ENCODE measurements around the gene NEK2. TPM values are rescaled to one million over a fixed set of nuclear protein-coding genes. Genes with fewer than 3 reads are reported as not detected.
"Not testable (repeated sequence)": the region's sequence is repeated elsewhere in the genome, so short reads cannot be mapped to it uniquely, and the experiment has no call there.

Gene NEK2
- total RNA-seq (2014; rRNA removed; shearing (Covaris generic)), result 83.8 and 88.5 TPM in 2 replicates

GRCh38 chr1:211675230-211676105, at the start of gene NEK2:
TSS of gene NEK2 (minus strand) at chr1:211675621. CDS start at chr1:211675479, 142 bp downstream.
- DNase-seq (ENCODE audit: low spot score), result peak; percentile 97

- no peak for DNase-seq (ENCODE audit: low spot score)
Observed at GRCh38 chr1:211724687-211725196, 49.3 kb upstream of the NEK2 start.

GRCh38 chr1:211723273-211723672, 47.9 kb upstream of the NEK2 start:
- DNase-seq (ENCODE audit: low spot score), result no peak

GRCh38 chr1:211722277-211723175, 47.1 kb upstream of the NEK2 start:
- no peak for DNase-seq (ENCODE audit: low spot score)

- DNase-seq (ENCODE audit: low spot score), result not testable (repeated sequence)
Observed at GRCh38 chr1:211716555-211716954, 41.1 kb upstream of the NEK2 start.

GRCh38 chr1:211715971-211716370, 40.5 kb upstream of the NEK2 start:
- no peak for DNase-seq (ENCODE audit: low spot score)

GRCh38 chr1:211714154-211714553, 38.7 kb upstream of the NEK2 start:
- no peak for DNase-seq (ENCODE audit: low spot score)

- no peak for DNase-seq (ENCODE audit: low spot score)
Observed at GRCh38 chr1:211713231-211713630, 37.8 kb upstream of the NEK2 start.

GRCh38 chr1:211711315-211711705, 35.9 kb upstream of the NEK2 start:
- DNase-seq (ENCODE audit: low spot score), result no peak

GRCh38 chr1:211710566-211711314, 35.3 kb upstream of the NEK2 start:
- no peak for DNase-seq (ENCODE audit: low spot score)

- DNase-seq (ENCODE audit: low spot score), result no peak
Observed at GRCh38 chr1:211708926-211709325, 33.5 kb upstream of the NEK2 start.

GRCh38 chr1:211708006-211708405, 32.6 kb upstream of the NEK2 start:
- no peak for DNase-seq (ENCODE audit: low spot score)

GRCh38 chr1:211705467-211706091, 30.2 kb upstream of the NEK2 start:
- no peak for DNase-seq (ENCODE audit: low spot score)

- DNase-seq (ENCODE audit: low spot score), result no peak
Observed at GRCh38 chr1:211704543-211704942, 29.1 kb upstream of the NEK2 start.

- DNase-seq (ENCODE audit: low spot score), result no peak
Observed at GRCh38 chr1:211703812-211704537, 28.6 kb upstream of the NEK2 start.

- DNase-seq (ENCODE audit: low spot score), result no peak
Observed at GRCh38 chr1:211701733-211702132, 26.3 kb upstream of the NEK2 start.

GRCh38 chr1:211699059-211699458, 23.6 kb upstream of the NEK2 start:
- DNase-seq (ENCODE audit: low spot score), result no peak

GRCh38 chr1:211698161-211699026, 23.0 kb upstream of the NEK2 start:
- peak; percentile 31 for DNase-seq (ENCODE audit: low spot score)

- DNase-seq (ENCODE audit: low spot score), result no peak
Observed at GRCh38 chr1:211697356-211697755, 21.9 kb upstream of the NEK2 start.

Data from A172 (cell line).